ENCODE results near the gene FXYD4.
"Not testable (repeated sequence)": the region's sequence is repeated elsewhere in the genome, so short reads cannot be mapped to it uniquely, and the experiment has no call there.

FXYD4 gene

GRCh38 chr10:43421201-43421507, 49.7 kb downstream of the FXYD4 start:
- no peak for DNase-seq

- DNase-seq = no peak
Observed at GRCh38 chr10:43421519-43421918, 50.1 kb downstream of the FXYD4 start.

- DNase-seq = not testable (repeated sequence)
Observed at GRCh38 chr10:43421944-43422343, 50.5 kb downstream of the FXYD4 start.

- DNase-seq = no peak
Observed at GRCh38 chr10:43424416-43424815, 53.0 kb downstream of the FXYD4 start.

Measured in stimulated activated CD4-positive, alpha-beta T cell treated with anti-CD3 and anti-CD28 coated beads, Interleukin-12 subunit alpha, Interleukin-12 subunit beta, amount 100 ng/mL, for 4 hours (primary cell).